Measurements from ENCODE around the gene DNAH6.
"Not testable (repeated sequence)": the region's sequence is repeated elsewhere in the genome, so short reads cannot be mapped to it uniquely, and the experiment has no call there.

The DNAH6 gene, protein sequence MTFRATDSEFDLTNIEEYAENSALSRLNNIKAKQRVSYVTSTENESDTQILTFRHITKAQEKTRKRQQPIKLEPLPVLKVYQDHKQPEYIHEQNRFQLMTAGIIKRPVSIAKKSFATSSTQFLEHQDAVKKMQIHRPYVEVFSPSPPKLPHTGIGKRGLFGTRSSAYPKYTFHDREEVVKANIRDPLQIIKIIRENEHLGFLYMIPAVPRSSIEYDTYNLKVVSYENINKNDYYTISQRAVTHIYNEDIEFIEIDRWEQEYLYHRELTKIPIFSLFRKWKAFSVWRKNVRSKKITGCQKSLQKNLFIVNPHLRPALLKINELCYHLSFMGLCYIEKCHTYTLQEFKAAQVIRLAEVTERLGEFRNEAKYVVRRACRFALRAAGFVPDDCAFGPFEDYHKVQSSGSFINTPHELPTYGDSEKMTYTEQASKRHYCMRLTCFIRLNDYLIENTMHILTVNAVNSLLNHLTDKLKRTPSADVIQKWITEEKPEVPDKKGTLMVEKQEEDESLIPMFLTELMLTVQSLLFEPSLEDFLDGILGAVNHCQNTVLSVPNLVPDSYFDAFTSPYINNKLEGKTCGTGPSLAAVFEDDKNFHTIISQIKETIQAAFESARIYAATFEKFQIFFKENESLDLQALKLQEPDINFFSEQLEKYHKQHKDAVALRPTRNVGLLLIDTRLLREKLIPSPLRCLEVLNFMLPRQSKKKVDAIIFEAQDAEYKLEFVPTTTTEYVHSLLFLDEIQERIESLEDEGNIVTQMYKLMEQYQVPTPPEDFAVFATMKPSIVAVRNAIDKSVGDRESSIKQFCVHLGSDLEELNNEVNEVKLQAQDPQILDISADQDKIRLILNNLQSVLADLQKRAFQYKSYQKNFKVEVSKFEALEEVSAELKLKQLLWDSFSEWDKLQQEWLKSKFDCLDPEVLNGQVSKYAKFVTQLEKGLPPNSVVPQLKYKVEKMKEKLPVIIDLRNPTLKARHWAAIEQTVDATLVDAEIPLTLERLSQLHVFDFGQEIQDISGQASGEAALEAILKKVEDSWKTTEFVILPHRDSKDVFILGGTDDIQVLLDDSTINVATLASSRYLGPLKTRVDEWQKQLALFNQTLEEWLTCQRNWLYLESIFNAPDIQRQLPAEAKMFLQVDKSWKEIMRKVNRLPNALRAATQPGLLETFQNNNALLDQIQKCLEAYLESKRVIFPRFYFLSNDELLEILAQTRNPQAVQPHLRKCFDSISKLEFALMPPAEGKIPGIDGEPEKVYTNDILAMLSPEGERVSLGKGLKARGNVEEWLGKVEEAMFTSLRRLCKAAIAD (N-terminal part only)
- 2.4 to 4.7 (median 3.4) reads per million in 4 donors for total RNA-seq

DNA sequence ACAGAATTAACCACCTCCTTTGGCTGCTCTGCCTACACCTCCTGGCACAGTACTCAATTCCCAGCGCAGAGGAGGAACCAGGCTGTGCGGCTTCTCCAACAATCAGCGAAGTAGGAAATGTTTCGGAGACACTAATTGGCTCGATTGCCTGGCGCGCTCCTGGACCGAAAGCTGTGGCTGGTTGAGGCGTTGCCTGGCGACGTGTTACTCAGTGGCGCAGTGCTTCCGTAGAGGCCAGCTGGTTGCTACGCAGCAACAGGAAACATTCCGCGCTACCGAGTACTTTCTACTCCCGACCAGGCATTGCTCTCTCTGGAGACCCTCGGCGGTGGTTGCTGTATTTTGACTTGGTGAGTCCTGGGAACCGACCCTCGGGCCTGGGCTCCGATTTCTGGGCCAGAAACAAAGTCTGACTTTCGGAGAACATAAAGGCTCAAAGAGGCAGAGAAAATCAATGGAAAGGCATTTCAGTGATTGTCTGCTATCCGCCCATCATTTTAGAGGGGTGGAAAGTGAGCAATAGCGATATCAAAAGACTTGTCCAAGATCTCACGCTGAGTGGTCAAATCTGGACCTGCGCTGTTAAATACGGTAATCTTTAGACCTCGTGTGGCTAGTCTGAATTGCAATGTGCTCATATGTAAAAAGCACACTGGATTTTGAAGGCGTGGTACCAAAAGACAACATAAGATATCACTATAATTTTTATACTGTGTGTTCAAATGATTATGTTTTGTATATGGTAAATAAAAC is at the start of gene DNAH6:
Gene DNAH6, plus strand, starts transcription at position 265 of the 753 bp plus-strand sequence. CDS start 1,329 bp downstream, outside the sequence.
- peak; percentile 74 to 86 (median 80) for DNase-seq

DNA sequence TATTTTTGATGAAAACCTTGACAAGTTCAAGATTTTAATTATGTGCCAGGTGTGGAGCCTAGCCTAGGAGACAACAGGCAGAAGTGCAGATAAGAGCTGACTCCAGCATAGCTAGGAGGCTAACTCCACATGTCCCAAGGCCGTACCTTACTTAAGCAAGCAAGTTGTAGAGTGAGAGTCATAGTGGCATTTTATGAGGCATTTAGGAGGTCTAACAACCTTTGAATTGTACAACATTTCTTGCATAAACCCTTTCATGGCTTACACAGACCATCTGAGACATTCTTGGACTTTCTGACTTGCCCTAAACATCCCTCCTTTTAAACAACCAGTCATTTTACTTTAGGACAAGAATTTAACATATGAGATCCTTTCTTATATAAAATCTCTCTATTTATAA is 48.9 kb upstream of the DNAH6 start:
- no peak for DNase-seq

DNA sequence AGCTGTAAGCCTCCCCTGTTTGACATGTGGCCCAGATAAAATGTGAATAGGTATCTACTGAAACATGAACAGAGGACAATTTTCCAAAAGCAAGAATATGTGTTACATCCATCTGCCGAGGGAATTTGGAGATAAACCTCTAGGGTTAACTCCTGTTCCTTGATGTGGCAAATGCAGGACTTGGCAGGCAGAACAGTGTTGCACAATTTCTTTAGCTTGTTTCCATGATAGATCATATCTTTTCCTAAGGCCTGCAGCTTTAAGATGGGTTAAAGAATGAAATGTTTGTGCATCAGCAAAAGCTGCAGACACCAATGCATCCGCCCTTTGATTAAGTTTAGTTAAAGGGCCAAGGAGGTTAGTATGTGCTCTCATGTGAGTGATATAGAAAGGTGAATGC is 43.9 kb upstream of the DNAH6 start:
- not testable (repeated sequence) for DNase-seq

DNA sequence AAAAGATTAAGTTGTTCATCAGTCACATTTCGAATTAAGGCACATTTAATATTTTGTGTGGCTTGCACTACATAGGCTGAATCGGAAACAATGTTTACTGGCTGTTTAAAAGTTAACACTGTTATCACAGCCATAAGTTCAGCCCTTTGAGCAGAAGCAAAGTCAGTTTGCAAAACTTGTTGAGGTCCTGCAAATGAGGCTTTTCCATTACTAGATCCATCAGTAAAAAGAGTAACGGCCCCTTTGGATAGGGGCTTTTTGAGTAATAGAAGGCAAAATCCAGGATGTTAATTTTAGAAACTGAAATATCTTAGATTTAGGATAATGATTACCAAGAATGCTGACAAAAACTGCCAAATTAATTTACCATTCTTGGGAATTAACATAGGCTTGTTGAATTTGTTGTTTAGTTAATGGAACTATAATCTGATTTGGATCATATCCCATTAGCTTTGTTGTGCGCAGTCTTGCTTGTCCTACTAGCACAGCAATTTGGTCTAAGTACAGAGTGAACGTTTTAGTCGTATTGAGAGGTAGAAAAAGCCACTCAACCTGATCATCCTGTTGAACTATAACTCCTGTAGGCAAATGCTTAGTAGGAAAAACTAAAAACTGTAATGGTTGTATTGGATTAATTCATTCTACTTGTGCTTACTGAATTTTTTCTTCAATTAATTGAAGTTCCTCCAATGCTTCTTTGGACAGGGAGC is 43.3 kb upstream of the DNAH6 start:
- DNase-seq: no peak

DNA sequence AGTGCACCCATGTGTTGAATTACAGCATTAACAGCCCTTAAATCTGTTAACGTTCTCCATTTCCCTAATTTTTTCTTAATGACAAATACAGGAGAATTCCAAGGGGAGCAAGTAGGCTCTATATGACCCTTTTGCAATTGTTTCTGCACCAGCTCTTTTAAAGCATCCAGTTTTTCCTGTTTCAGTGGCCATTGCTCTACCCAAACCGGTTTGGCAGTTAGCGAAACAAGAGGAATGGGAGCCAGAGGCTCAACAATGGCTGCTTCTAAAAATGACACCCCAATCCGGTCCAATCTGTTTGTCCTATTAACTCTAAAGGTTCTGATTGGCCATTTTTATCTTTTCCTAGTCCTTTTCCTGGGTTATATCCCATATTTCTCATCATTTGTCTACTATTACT is 42.1 kb upstream of the DNAH6 start:
- DNase-seq: no peak

DNA sequence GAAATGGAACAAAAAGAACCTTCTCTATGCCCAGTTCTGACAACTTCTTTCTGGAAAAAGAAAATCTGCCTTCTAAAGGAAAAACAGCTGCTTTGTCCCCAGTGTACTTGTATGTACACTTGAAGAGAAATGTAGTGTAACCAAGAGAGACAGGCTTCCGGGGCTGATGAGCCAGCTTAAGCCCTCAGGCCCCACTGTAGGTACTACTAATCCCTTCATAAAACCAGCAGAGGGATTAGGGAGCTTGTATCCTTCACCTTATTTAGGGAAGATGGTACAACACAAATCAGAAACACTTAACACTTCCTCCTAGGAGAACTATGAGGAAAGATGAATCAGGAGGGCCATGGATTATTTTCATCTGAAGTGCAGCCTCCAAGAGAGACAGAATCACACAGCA is 38.4 kb upstream of the DNAH6 start:
- no peak for DNase-seq

DNA sequence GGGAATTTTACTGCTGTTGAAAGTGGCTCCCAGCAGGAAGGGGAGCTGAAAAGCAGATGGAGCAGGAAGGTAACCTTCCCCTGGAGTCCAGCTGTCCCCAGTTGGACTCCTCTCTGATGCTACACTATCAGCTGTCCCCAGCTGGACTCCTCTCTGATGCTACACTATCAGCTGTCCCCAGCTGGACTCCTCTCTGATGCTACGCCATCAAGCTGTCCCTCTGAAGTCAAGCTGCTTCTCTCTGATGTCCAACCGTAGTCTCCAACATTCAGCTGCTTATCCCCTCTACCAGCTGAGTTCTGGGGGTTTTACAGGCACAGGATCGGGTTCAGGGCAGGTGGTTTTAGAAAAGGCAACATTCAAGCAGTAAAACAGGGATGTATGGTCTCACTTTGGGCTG is 37.4 kb upstream of the DNAH6 start:
- DNase-seq: no peak

DNA sequence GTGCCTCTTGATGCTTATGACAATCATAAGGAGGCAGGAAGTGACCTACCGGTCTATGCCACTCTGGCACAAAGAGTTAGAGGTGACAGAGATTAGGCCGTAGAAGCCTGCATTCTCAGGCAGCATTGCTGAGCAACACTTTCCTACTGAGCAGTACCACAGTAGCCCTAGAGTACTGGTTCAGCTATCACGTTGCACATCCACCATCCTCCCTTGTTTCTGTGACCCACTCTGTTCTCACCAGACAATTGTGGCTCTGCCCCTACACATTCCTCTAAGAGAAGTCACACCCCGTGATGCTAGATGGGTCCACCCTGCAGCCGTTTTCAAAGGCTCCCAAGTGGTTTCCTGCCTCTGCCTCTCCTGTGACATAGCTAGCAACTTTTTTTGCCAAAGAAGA is 34.6 kb upstream of the DNAH6 start:
- peak in 1 of 5 donors; percentile 23 for DNase-seq

DNA sequence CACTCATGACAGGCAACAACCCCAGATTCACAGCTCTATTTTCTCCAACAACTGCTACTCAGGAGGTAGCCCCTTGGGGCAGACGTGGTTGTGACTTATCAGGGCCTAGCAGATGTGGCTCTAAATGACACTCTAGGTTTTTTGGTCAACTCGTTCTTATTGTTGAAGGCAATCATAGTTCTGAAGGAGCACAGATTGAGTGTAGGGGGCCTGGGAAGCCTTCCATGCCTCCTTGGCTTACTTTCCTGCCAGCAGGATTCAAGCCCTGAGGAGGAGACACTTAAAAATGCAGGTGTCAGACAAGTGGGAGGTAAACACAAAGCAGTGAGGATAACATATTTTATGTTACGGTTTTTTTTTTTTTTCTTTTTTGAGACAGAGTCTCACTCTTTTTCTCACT is 33.7 kb upstream of the DNAH6 start:
- no peak for DNase-seq

DNA sequence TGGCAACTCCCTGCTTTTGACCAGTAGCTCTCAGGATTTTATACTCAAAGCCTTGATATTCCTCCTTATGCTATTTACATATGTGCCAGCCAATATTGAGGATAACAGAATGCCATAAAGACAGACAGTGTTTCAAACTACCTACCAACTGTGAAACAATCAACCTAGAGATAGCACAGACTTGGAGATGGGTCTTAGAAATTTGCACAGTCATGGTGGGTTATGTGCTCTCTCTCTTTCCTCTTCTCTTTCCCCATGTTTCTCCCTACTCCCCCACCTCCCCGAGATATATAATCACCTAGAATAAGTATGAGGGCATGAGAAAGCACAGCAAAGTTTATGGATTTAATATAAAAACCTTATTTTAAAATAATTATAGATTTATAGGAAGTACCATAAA is 33.0 kb upstream of the DNAH6 start:
- DNase-seq: no peak

DNA sequence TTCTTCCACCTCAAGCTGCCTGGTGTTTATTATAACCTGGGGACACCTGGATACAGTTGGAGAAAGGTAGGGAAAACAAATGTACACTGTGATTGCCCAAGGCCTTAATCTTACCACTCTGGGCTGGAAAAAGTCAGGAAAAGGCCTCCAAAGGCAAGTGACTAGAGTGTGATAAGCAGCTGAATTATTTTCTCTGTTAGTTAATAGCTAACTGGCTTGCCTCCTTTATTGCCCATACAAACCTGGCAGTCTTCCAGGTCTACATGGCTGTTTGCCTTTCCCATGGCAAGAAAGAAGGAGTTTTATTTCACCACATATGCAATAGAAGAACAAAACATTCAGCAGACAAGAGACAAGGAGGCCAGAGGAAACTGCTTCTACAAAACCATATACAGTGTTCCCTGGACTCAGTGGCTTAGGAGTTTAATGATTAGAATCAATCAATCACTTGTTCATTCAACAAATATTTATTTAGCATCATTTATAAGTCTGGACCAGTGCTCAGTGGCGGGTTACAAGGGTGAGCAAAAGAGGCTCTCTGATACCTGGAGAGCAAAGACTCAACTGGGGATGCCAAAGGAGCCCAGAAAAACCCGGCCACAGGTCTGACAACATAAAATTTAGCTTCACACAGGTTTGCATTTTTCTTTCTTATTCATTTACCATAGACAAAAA is 29.7 kb upstream of the DNAH6 start:
- no peak for DNase-seq

DNA sequence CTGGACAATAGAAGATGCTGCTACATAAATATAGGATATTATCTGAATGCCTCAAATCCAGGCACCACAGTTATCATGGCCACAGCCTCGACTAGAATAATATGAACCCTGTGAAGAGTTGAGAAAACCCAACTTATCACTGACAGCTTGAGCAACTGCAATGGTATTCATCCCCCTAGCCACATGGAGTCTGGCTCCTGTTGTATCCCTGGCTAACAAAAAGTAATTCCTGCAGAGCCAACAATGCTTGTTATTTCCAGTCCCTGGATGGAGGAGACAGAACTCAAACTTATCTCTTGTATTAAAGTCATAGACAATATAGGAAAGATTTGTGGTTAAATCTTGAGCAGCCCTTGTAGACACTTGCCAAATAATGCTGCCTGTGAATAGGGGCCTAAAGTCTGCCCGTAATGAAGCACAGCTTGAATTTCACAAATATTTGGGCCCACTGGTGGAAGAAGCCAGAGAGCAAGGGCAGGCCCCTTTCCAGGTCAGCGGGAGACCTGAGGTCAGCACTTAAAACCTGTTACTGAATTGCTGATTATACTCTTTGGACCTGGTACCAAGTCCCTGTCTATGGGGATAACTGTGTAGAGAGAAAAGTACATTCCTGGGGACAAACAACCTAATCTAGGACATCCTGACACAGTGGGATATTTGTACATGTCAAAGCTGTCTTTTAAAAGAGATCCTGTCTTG is 28.9 kb upstream of the DNAH6 start:
- DNase-seq: no peak

DNA sequence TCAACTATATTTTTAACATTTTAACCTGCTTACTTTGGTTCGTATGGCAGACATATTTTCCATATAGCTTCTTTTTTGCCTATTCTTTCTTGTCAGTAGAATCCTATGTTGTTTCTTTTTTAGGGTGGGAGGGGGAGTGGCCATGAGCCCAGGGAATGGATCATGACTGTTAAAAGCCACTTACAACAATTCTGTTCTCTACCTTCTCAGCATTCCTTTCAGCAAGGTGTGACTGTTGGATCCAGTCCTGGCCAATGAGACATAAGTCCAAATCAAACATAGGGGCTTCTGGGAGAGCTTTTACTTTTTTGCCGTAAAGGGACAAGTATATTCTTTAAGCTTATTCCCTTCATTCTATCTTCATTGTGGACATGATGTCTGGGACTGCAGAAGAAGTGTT is 25.0 kb upstream of the DNAH6 start:
- no peak for DNase-seq

DNA sequence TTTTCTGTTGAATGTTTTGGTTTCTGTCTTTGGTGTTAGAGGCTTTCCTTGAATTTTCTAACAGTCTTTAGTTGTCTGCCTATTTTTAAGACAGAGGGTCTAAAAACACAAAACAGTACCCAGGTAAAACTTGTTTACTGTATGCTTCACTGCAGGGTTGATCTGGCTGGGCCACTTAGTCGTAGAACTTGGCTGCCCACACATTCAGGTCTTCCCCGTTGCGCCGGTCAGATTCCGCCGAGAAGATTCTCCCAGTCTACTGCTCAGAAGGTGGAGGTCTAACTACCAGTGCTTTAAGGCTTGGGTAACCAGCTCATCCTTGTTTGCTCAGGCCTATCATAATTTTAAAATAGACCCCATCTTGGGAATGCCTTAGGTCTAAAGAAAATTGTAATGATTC is 24.6 kb upstream of the DNAH6 start:
- no peak for DNase-seq

DNA sequence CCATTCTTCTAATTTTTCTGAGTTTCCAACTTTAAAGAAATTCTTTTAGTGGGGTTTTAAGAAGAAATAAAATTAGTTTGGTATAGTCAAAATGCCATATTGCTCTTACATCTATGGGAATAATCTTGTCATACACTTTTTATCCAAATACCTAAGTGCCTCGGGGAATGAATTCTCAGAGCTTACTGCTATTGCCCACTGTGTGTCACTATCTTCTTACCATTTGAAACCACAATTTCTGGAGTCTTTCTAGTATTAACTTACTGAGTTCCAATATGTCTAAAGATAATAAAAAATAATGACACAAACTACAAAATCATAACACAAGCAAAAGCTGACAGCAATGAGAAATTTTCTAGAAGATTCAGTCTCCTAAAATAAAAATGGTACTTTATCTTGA is 23.7 kb upstream of the DNAH6 start:
- no peak for DNase-seq

DNA sequence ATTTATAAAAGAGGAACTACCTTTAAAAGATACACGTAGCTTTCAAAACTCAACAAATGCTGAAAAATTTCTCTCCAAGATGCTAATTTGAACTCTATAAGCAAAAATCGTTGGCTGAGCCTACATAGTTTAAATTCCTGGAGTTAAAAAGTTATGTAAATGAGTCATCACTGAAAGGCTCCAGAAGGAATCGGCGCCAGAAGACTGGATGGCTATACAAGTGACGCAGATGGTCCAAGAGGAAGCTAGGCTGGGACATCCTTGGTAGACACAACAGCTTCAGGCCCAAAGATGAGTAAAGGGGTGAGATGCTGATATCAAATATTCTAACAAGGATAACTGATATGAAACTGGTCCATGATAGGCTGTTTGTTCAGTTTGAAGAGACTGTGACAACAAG is 22.8 kb upstream of the DNAH6 start:
- no peak for DNase-seq

DNA sequence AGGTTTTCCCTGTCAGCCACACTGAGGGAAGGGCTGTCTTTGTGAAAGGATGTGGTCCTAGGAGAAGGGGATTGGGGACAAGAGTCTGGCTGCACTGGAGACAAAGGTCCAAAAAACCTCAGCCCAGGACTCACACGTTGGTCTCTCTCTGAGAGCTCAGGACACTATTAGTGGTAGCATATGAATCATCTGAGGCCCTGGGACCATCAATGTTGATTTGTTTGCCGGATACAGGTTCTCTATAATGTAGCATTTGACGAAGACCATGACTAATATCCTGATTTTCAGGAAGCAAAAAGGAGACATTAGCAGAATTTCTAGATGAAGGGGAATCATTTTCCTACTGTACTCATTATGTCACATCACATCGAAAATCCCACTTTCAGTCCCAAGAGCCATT is 22.2 kb upstream of the DNAH6 start:
- DNase-seq: no peak

DNA sequence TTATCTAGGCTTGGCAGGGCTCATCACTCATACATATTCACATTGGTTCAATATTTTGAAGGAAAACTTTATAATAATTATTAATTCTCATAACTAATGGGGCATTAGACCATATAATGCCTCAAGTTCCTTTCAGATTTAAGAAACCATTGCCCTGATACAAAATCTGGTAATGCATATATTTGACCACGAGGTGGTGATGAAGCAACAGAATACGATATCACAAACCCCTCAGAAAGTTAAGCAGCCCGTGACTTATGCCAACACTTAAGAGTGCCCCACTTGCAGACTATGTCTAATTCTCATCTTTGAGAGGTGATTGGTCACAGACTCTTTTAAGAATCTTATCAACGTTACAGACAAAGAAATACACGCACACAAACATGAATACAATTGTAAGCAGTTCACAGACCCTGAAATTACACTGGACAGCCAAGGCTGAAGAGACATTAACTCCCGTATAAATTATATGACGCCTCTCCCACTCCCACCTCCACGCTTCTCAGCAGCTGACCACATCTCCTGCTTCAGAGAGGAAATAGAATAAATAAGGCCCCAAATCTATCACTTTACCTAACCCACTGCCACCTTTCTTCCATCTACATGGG is 20.7 kb upstream of the DNAH6 start:
- DNase-seq: peak in 3 of 5 donors; percentile 25 to 69 (median 33)

DNA sequence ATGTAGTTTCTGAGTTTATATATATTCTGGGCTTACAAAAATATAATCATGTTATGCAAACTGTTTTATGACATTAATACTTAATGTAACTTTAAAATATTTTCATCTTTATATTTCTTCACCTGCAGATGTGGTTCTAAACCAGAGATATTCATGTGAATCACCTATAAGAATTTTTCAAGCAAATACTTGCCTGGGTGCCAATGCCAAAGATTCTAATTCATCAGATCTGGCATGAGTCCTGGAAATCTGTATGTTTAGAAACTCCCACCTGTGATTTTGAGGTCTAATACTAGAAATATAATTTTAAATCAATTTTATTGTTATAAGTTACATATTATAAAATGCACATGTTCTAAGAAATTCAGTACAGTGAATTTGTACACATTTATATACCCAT is 19.9 kb upstream of the DNAH6 start:
- DNase-seq: no peak

DNA sequence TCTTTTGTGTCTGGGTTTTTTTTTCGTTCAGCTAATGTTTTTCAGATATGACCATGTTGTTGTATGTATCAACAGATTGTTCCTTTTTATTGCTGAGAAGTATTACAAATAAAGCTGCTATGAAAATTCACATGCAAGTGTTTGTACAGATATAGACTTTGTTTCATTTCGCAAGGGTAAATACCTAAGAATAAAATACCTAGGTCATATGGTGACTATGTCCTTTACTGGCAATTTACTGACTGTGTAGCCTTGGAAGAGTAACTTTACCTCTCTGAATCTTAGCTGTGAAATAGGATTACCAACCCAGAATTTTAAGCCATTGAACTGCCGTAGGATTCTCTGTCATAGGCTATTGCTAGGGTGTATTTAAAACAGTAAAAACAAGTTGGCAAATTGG is 19.0 kb upstream of the DNAH6 start:
- DNase-seq: no peak

Data from T-helper 1 cell (primary cell).